CD8-positive, alpha-beta memory T cell (primary cell): ENCODE results near the gene STIMATE. TPM values are rescaled to one million over a fixed set of nuclear protein-coding genes. Genes with fewer than 3 reads are reported as not detected.

Experiments used
- CTCF ChIA-PET: fragments of 350-600 bp; sonication (Branson Sonifier 250); formaldehyde crosslinking; loops from one replicate; lab custom pipeline; 2021; ENCODE audit warnings: antibody characterized with exemption; lab: Charles Lee
- POLR2A ChIA-PET: fragments of 350-600 bp; sonication (Branson Sonifier 250); formaldehyde crosslinking; loops from one replicate; lab custom pipeline; 2021; ENCODE audit warnings: antibody characterized with exemption; lab: Charles Lee
- DNase-seq, 5 donors: peaks; one replicate each; pipeline versions ENCODE4 v3.0.0 to v3.0.0-alpha.2; 2020 to 2022; ENCODE audit warnings: mixed read lengths in 1 of 5
- H3K27ac ChIP-seq: one replicate; pipeline ENCODE4 v1.7.0; 2013; ENCODE audit warnings: low read depth, mild to moderate bottlenecking, low read length, moderate library complexity
- H3K27me3 ChIP-seq: 2 replicates; pipeline ENCODE4 v1.7.0; 2013; ENCODE audit warnings: low read length, mild to moderate bottlenecking; ENCODE audit not compliant: insufficient read depth, poor library complexity, severe bottlenecking
- H3K36me3 ChIP-seq: 2 replicates; pipeline ENCODE4 v1.7.0; 2013; ENCODE audit warnings: mild to moderate bottlenecking, low read length, moderate library complexity; ENCODE audit not compliant: insufficient read depth
- H3K4me1 ChIP-seq: 2 replicates; pipeline ENCODE4 v1.7.0; 2013; ENCODE audit warnings: mild to moderate bottlenecking, low read length, moderate library complexity; ENCODE audit not compliant: insufficient read depth
- H3K4me3 ChIP-seq: 2 replicates; pipeline ENCODE4 v1.7.0; 2013; ENCODE audit warnings: mild to moderate bottlenecking, low read length
- H3K9me3 ChIP-seq: 2 replicates; pipeline ENCODE4 v1.7.0; 2013; ENCODE audit warnings: mild to moderate bottlenecking, low read length
- H3K27ac Mint-ChIP-seq, 8 donors: one replicate each; pipeline ENCODE4 v1.8.0; 2020 to 2021; ENCODE audit warnings: mixed read lengths in 8 of 8, mild to moderate bottlenecking in 6 of 8, inconsistent platforms in 3 of 8, moderate library complexity in 3 of 8
- H3K27me3 Mint-ChIP-seq, 2 donors: one replicate each; pipeline ENCODE4 v1.8.0; 2020 to 2021; ENCODE audit warnings: mixed read lengths in 2 of 2, mild to moderate bottlenecking in 1 of 2, moderate library complexity in 1 of 2
- H3K36me3 Mint-ChIP-seq, 3 donors: one replicate each; pipeline ENCODE4 v1.8.0; 2020 to 2021; ENCODE audit warnings: mixed read lengths in 3 of 3, inconsistent platforms in 1 of 3, mild to moderate bottlenecking in 1 of 3
- H3K4me1 Mint-ChIP-seq, 3 donors: one replicate each; pipeline ENCODE4 v1.8.0; 2020 to 2021; ENCODE audit warnings: mixed read lengths in 3 of 3, inconsistent platforms in 1 of 3, mild to moderate bottlenecking in 1 of 3
- H3K4me3 Mint-ChIP-seq, 7 donors: one replicate each; pipeline ENCODE4 v1.8.0; 2020 to 2021; ENCODE audit warnings: mixed read lengths in 7 of 7, mild to moderate bottlenecking in 6 of 7, moderate library complexity in 4 of 7, inconsistent platforms in 2 of 7
- H3K9me3 Mint-ChIP-seq, 5 donors: one replicate each; pipeline ENCODE4 v1.8.0; 2020 to 2022; ENCODE audit warnings: mixed read lengths in 5 of 5, mild to moderate bottlenecking in 3 of 5, moderate library complexity in 2 of 5, inconsistent platforms in 1 of 5
- polyA plus RNA-seq: library from polyadenylated mRNA; unstranded; fragments of 300-500 nt; fragmentation: Illumina TruSeq; gene quantifications from one replicate; pipeline ENCODE4 v1.2.3, GENCODE V29; 2021
- total RNA-seq, 2 experiments: library from RNA; stranded (reverse); gene quantifications; one replicate each; pipeline ENCODE4 v1.2.3, GENCODE V29; 2021

STIMATE gene
- 10 to 100 TPM; 35.0 to 39.1 TPM for total RNA-seq
- 10.8 TPM for polyA plus RNA-seq

GRCh38 chr3:52897130-52898122, at the start of gene STIMATE:
Gene STIMATE (minus strand): TSS chr3:52897548. CDS start chr3:52897450, 98 bp downstream.
- Histone ChIP-seq H3K9me3 (no peaks in the 10 kb centered on the region), H3K4me1 (peaks cover 40% of the 10 kb centered on the region), H3K27me3 (no peaks in the 10 kb centered on the region), H3K36me3 (no peaks in the 10 kb centered on the region), H3K4me3 (peak within 1 kb of the TSS; percentile 72), H3K27ac (peak within 1 kb of the TSS; percentile 55)
- ChIA-PET CTCF (no interaction called here), POLR2A (interaction anchor here (0.6 kb wide), 1 partner anchor 16 kb away, joined by 3 read pairs; no protein-coding TSS in a partner anchor)
- Mint-ChIP-seq H3K27me3 (no peaks in the 10 kb centered on the region), H3K4me1 (peaks cover 45 to 51% (median 50%) of the 10 kb centered on the region in 3 donors), H3K36me3 (peaks cover 0 to 5% (median 0%) of the 10 kb centered on the region in 3 donors), H3K4me3 (peak within 1 kb of the TSS; percentile 89 to 99 (median 96)), H3K9me3 (no peaks in the 10 kb centered on the region), H3K27ac (peak within 1 kb of the TSS; percentile 60 to 97 (median 93))
- DNase-seq, result peak; percentile 80 to 90 (median 86)

DNA sequence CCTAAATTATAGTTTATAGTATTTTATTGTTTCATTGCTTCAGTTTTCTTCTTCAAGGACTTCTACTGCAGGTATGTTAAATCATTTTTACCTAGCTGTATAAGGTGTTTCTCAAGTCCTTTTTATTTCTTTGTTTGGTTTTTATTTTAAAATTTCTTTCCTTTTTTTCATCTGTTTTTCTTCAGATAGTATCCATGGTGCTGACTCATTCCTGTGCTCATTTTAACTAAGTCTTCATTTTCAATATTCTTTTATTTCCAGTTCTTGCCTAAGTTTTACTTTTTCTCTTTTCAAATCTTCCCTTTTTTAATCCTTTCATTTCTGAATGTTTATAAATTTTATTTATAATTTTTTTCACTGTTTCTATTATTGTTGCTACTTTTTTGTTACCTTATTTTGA, 42.3 kb upstream of the STIMATE start:
- ChIA-PET POLR2A (no interaction called here), CTCF (no interaction called here)
- Histone ChIP-seq H3K27me3 (no peaks in the 10 kb centered on the region), H3K4me3 (no peak overlapping the region), H3K9me3 (no peaks in the 10 kb centered on the region), H3K27ac (no peak overlapping the region), H3K36me3 (peaks cover 4% of the 10 kb centered on the region), H3K4me1 (no peaks in the 10 kb centered on the region)
- peaks cover 3 to 26% (median 13%) of the 10 kb centered on the region in 3 donors for H3K36me3 Mint-ChIP-seq
- H3K4me3 Mint-ChIP-seq, result no peak overlapping the region
- peaks cover 3 to 7% (median 3%) of the 10 kb centered on the region in 3 donors for H3K4me1 Mint-ChIP-seq
- no peak overlapping the region for H3K27ac Mint-ChIP-seq
- DNase-seq, result no peak
- H3K27me3 Mint-ChIP-seq, result no peaks in the 10 kb centered on the region
- no peaks in the 10 kb centered on the region for H3K9me3 Mint-ChIP-seq

GRCh38 chr3:52934630-52935530, 37.5 kb upstream of the STIMATE start:
- H3K27ac ChIP-seq, result no peak overlapping the region
- H3K27me3 Mint-ChIP-seq, result no peaks in the 10 kb centered on the region
- no peaks in the 10 kb centered on the region for H3K36me3 ChIP-seq
- H3K27me3 ChIP-seq, result no peaks in the 10 kb centered on the region
- peak overlapping the region in 6 of 8 donors; percentile 15 to 87 (median 72) for H3K27ac Mint-ChIP-seq
- H3K4me3 Mint-ChIP-seq, result peak overlapping the region in 2 of 7 donors; percentile 18 to 43
- no peaks in the 10 kb centered on the region for H3K9me3 ChIP-seq
- H3K4me3 ChIP-seq, result no peak overlapping the region
- H3K4me1 ChIP-seq, result no peaks in the 10 kb centered on the region
- H3K4me1 Mint-ChIP-seq, result peaks cover 4 to 11% (median 6%) of the 10 kb centered on the region in 3 donors
- POLR2A ChIA-PET, result interaction anchor here (1.3 kb wide), 1 partner anchor 111 kb away, joined by 7 read pairs; the partner anchor contains the start of gene SFMBT1
- H3K36me3 Mint-ChIP-seq, result peaks cover 0 to 32% (median 7%) of the 10 kb centered on the region in 3 donors
- CTCF ChIA-PET, result interaction anchor here (0.6 to 3.1 kb wide), 8 partner anchors 27 to 138 kb away, joined by 3 to 15 read pairs (median 3); partner anchors contain the start of gene SFMBT1
- no peaks in the 10 kb centered on the region for H3K9me3 Mint-ChIP-seq
- DNase-seq, result peak; percentile 10 to 62 (median 24)

DNA sequence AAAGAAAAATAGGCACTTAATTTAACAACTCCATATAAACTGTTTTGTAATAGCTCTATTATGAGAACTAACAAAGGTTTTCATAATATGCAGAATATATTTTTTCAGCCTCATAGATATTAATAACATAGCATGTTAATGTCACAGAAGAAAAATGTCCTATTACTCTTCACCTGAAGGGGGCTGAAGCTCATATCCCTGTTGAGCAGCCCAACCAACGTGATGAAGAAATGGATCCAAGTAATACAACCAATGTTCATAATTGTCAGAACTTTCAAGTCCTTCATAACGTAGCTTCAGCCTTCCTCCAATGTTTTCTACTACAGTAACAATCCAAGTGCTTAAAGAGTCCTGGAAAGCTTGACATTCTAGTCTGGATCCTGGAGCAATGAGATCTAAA, 34.5 kb upstream of the STIMATE start:
- Mint-ChIP-seq H3K9me3 (no peaks in the 10 kb centered on the region), H3K27ac (no peak overlapping the region), H3K4me1 (peaks cover 4 to 11% (median 6%) of the 10 kb centered on the region in 3 donors), H3K27me3 (no peaks in the 10 kb centered on the region), H3K4me3 (no peak overlapping the region), H3K36me3 (peaks cover 4 to 46% (median 5%) of the 10 kb centered on the region in 3 donors)
- Histone ChIP-seq H3K36me3 (peaks cover 10% of the 10 kb centered on the region), H3K27me3 (no peaks in the 10 kb centered on the region), H3K9me3 (no peaks in the 10 kb centered on the region), H3K4me1 (no peaks in the 10 kb centered on the region), H3K27ac (no peak overlapping the region), H3K4me3 (no peak overlapping the region)
- ChIA-PET CTCF (interaction anchor here (1.2 kb wide), 1 partner anchor 52 kb away, joined by 3 read pairs; no protein-coding TSS in a partner anchor), POLR2A (no interaction called here)
- DNase-seq, result no peak

GRCh38 chr3:52931328-52931727, 34.0 kb upstream of the STIMATE start:
- Mint-ChIP-seq H3K27me3 (no peaks in the 10 kb centered on the region), H3K9me3 (no peaks in the 10 kb centered on the region), H3K4me3 (no peak overlapping the region), H3K4me1 (peaks cover 4 to 11% (median 6%) of the 10 kb centered on the region in 3 donors), H3K36me3 (peaks cover 4 to 49% (median 5%) of the 10 kb centered on the region in 3 donors), H3K27ac (no peak overlapping the region)
- no peak overlapping the region for H3K27ac ChIP-seq
- ChIA-PET POLR2A (no interaction called here), CTCF (interaction anchor here (0.9 to 1.2 kb wide), 2 partner anchors 28 to 52 kb away, joined by 3 read pairs; no protein-coding TSS in a partner anchor)
- H3K4me1 ChIP-seq, result no peaks in the 10 kb centered on the region
- no peak for DNase-seq
- H3K27me3 ChIP-seq, result no peaks in the 10 kb centered on the region
- H3K4me3 ChIP-seq, result no peak overlapping the region
- H3K9me3 ChIP-seq, result no peaks in the 10 kb centered on the region
- H3K36me3 ChIP-seq, result peaks cover 10% of the 10 kb centered on the region

- H3K9me3 Mint-ChIP-seq, result no peaks in the 10 kb centered on the region
- POLR2A ChIA-PET, result no interaction called here
- no peaks in the 10 kb centered on the region for H3K9me3 ChIP-seq
- H3K27me3 ChIP-seq, result no peaks in the 10 kb centered on the region
- H3K4me1 ChIP-seq, result no peaks in the 10 kb centered on the region
- H3K27ac ChIP-seq, result no peak overlapping the region
- no peak overlapping the region for H3K27ac Mint-ChIP-seq
- no peaks in the 10 kb centered on the region for H3K27me3 Mint-ChIP-seq
- CTCF ChIA-PET, result interaction anchor here (0.9 to 1.4 kb wide), 2 partner anchors 28 to 80 kb away, joined by 3 read pairs; no protein-coding TSS in a partner anchor
- no peak for DNase-seq
- peaks cover 10% of the 10 kb centered on the region for H3K36me3 ChIP-seq
- no peak overlapping the region for H3K4me3 ChIP-seq
- no peak overlapping the region for H3K4me3 Mint-ChIP-seq
- H3K4me1 Mint-ChIP-seq, result peaks cover 4 to 11% (median 6%) of the 10 kb centered on the region in 3 donors
- H3K36me3 Mint-ChIP-seq, result peaks cover 4 to 55% (median 5%) of the 10 kb centered on the region in 3 donors
These were observed 33.4 kb upstream of the STIMATE start for GRCh38 chr3:52930748-52931147.

GRCh38 chr3:52926554-52926953, 29.2 kb upstream of the STIMATE start:
- Mint-ChIP-seq H3K9me3 (no peaks in the 10 kb centered on the region), H3K4me3 (no peak overlapping the region), H3K27ac (peak overlapping the region in 1 of 8 donors; percentile 7), H3K27me3 (no peaks in the 10 kb centered on the region), H3K36me3 (peaks cover 9 to 78% (median 14%) of the 10 kb centered on the region in 3 donors), H3K4me1 (no peaks in the 10 kb centered on the region)
- ChIA-PET CTCF (no interaction called here), POLR2A (no interaction called here)
- peaks cover 15% of the 10 kb centered on the region for H3K36me3 ChIP-seq
- no peak overlapping the region for H3K27ac ChIP-seq
- no peaks in the 10 kb centered on the region for H3K9me3 ChIP-seq
- no peak for DNase-seq
- no peaks in the 10 kb centered on the region for H3K4me1 ChIP-seq
- no peak overlapping the region for H3K4me3 ChIP-seq
- H3K27me3 ChIP-seq, result no peaks in the 10 kb centered on the region
